ENCODE measurements around the gene MYORG. TPM values are rescaled to one million over a fixed set of nuclear protein-coding genes. Genes with fewer than 3 reads are reported as not detected.

The MYORG gene
- total and polyA plus RNA-seq, 9 of the 15 experiments (the other 6 are each of a cell fraction or from before 2014, with no cell fraction given) = 0.06 to 0.82 (median 0.18) TPM

DNA sequence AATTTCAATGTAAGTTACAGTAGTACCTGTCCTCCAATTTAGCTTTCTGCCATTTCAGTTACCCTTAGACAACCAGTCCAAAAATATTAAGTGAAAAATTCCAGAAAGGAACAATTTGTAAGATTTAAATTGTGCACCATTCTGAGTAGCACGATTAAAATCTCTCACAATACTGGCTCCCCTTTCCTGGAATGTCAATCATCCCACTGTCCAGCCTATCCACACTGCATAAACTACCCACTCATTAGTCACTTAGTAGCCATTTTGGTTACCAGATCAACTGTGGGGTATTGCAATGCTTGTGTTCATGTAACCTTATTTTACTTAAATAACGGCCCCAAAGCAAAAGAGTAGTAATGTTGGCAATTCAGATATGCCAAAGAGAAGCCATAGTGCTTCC lies 59.3 kb downstream of the MYORG start (continued):
- peak; percentile 91 for TF ChIP-seq PKNOX1 (IDR thresholded peaks at IDR 0.05)
- TF ChIP-seq GABPB2 (CRISPR knock-in tag; conservative IDR thresholded peaks at IDR 0.05) = no peak
- TF ChIP-seq, protein P1, sequence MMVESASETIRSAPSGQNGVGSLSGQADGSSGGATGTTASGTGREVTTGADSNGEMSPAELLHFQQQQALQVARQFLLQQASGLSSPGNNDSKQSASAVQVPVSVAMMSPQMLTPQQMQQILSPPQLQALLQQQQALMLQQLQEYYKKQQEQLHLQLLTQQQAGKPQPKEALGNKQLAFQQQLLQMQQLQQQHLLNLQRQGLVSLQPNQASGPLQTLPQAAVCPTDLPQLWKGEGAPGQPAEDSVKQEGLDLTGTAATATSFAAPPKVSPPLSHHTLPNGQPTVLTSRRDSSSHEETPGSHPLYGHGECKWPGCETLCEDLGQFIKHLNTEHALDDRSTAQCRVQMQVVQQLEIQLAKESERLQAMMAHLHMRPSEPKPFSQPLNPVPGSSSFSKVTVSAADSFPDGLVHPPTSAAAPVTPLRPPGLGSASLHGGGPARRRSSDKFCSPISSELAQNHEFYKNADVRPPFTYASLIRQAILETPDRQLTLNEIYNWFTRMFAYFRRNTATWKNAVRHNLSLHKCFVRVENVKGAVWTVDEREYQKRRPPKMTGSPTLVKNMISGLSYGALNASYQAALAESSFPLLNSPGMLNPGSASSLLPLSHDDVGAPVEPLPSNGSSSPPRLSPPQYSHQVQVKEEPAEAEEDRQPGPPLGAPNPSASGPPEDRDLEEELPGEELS (CRISPR knock-in tag; IDR thresholded peaks at IDR 0.05; ENCODE audit: borderline replicate concordance) = no peak
- TF ChIP-seq, protein P2, sequence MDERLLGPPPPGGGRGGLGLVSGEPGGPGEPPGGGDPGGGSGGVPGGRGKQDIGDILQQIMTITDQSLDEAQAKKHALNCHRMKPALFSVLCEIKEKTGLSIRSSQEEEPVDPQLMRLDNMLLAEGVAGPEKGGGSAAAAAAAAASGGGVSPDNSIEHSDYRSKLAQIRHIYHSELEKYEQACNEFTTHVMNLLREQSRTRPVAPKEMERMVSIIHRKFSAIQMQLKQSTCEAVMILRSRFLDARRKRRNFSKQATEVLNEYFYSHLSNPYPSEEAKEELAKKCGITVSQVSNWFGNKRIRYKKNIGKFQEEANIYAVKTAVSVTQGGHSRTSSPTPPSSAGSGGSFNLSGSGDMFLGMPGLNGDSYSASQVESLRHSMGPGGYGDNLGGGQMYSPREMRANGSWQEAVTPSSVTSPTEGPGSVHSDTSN (CRISPR knock-in tag; IDR thresholded peaks at IDR 0.05; ENCODE audit: low read depth) = no peak
- TF ChIP-seq, protein P2 (tag; conservative IDR thresholded peaks at IDR 0.05; ENCODE audit: low read depth) = peak; percentile 61

Small RNAs within 50 kb of the gene (small RNA-seq; reads per million reads assigned to genes)
- not detected for gene RF00019

Other genes starting within 250 kb of the MYORG start
Only the 7 nearest of the 9 such genes appear.
- 9.4 and 12.5 TPM in 2 replicates for gene UBAP1, start 197.9 kb downstream of the MYORG start, total RNA-seq (2014; rRNA removed)
- 14.9 and 15.0 TPM in 2 replicates for gene UBAP1, start 197.9 kb downstream of the MYORG start, total RNA-seq (2014; rRNA removed; fragmentation: Illumina TruSeq; extraction: Trizol)
- gene UBAP1, start 197.9 kb downstream of the MYORG start, total RNA-seq (2015; rRNA removed; fragmentation: Illumina TruSeq; extraction: Trizol) = 16.1 and 16.7 TPM in 2 replicates
- gene UBAP1, start 197.9 kb downstream of the MYORG start, total RNA-seq (2021) = 16.5 and 16.6 TPM in 2 replicates
- gene UBAP1, start 197.9 kb downstream of the MYORG start, polyA plus RNA-seq (2011; rRNA removed) = 33.4 and 33.7 TPM in 2 replicates
- gene UBAP1, start 197.9 kb downstream of the MYORG start, polyA plus RNA-seq (2014; fragmentation: Illumina TruSeq; extraction: Trizol) = 24.9 and 28.9 TPM in 2 replicates
- 1 to 10 TPM; 1.3 to 1.5 TPM for gene UBAP1, start 197.9 kb downstream of the MYORG start, polyA plus RNA-seq (2014; fragmentation: Nextera tagmentation; extraction: Ambion mirVana)
- gene UBAP1, start 197.9 kb downstream of the MYORG start, polyA plus RNA-seq (2014; rRNA removed) = 18.3 and 21.6 TPM in 2 replicates
- 3.6 and 4.6 TPM in 2 replicates for gene KIF24, start 47.6 kb downstream of the MYORG start, total RNA-seq (2014; rRNA removed)
- gene KIF24, start 47.6 kb downstream of the MYORG start, total RNA-seq (2014; rRNA removed; fragmentation: Illumina TruSeq; extraction: Trizol) = 4.7 TPM in 2 replicates
- gene KIF24, start 47.6 kb downstream of the MYORG start, total RNA-seq (2015; rRNA removed; fragmentation: Illumina TruSeq; extraction: Trizol) = 5.4 and 5.8 TPM in 2 replicates
- 4.7 and 5.0 TPM in 2 replicates for gene KIF24, start 47.6 kb downstream of the MYORG start, total RNA-seq (2021)
- 4.1 and 5.0 TPM in 2 replicates for gene KIF24, start 47.6 kb downstream of the MYORG start, polyA plus RNA-seq (2011; rRNA removed)
- 4.2 and 4.4 TPM in 2 replicates for gene KIF24, start 47.6 kb downstream of the MYORG start, polyA plus RNA-seq (2014; fragmentation: Illumina TruSeq; extraction: Trizol)
- under 1 TPM; 0.63 to 0.76 TPM for gene KIF24, start 47.6 kb downstream of the MYORG start, polyA plus RNA-seq (2014; fragmentation: Nextera tagmentation; extraction: Ambion mirVana)
- 3.3 and 3.6 TPM in 2 replicates for gene KIF24, start 47.6 kb downstream of the MYORG start, polyA plus RNA-seq (2014; rRNA removed)
- 11.5 and 14.1 TPM in 2 replicates for gene NUDT2, start 47.3 kb downstream of the MYORG start, total RNA-seq (2014; rRNA removed)
- gene NUDT2, start 47.3 kb downstream of the MYORG start, total RNA-seq (2014; rRNA removed; fragmentation: Illumina TruSeq; extraction: Trizol) = 19.0 and 23.9 TPM in 2 replicates
- gene NUDT2, start 47.3 kb downstream of the MYORG start, total RNA-seq (2015; rRNA removed; fragmentation: Illumina TruSeq; extraction: Trizol) = 15.4 and 16.7 TPM in 2 replicates
- gene NUDT2, start 47.3 kb downstream of the MYORG start, total RNA-seq (2021) = 13.1 and 15.2 TPM in 2 replicates
- gene NUDT2, start 47.3 kb downstream of the MYORG start, polyA plus RNA-seq (2011; rRNA removed) = 21.6 and 24.3 TPM in 2 replicates
- 14.4 and 18.5 TPM in 2 replicates for gene NUDT2, start 47.3 kb downstream of the MYORG start, polyA plus RNA-seq (2014; fragmentation: Illumina TruSeq; extraction: Trizol)
- 10 to 100 TPM; 26.9 to 28.1 TPM for gene NUDT2, start 47.3 kb downstream of the MYORG start, polyA plus RNA-seq (2014; fragmentation: Nextera tagmentation; extraction: Ambion mirVana)
- gene NUDT2, start 47.3 kb downstream of the MYORG start, polyA plus RNA-seq (2014; rRNA removed) = 19.4 and 19.9 TPM in 2 replicates
- 2.5 and 4.7 TPM in 2 replicates for gene FAM219A, start 81.7 kb upstream of the MYORG start, total RNA-seq (2014; rRNA removed)
- gene FAM219A, start 81.7 kb upstream of the MYORG start, total RNA-seq (2014; rRNA removed; fragmentation: Illumina TruSeq; extraction: Trizol) = 2.9 and 3.3 TPM in 2 replicates
- 2.9 and 3.4 TPM in 2 replicates for gene FAM219A, start 81.7 kb upstream of the MYORG start, total RNA-seq (2015; rRNA removed; fragmentation: Illumina TruSeq; extraction: Trizol)
- gene FAM219A, start 81.7 kb upstream of the MYORG start, total RNA-seq (2021) = 8.4 and 8.6 TPM in 2 replicates
- 2.7 and 4.3 TPM in 2 replicates for gene FAM219A, start 81.7 kb upstream of the MYORG start, polyA plus RNA-seq (2011; rRNA removed)
- gene FAM219A, start 81.7 kb upstream of the MYORG start, polyA plus RNA-seq (2014; fragmentation: Illumina TruSeq; extraction: Trizol) = 4.5 and 4.8 TPM in 2 replicates
- under 1 TPM; 0.63 to 0.71 TPM for gene FAM219A, start 81.7 kb upstream of the MYORG start, polyA plus RNA-seq (2014; fragmentation: Nextera tagmentation; extraction: Ambion mirVana)
- 5.4 and 6.1 TPM in 2 replicates for gene FAM219A, start 81.7 kb upstream of the MYORG start, polyA plus RNA-seq (2014; rRNA removed)
- not detected in 2 replicates for gene DNAI1, start 81.9 kb upstream of the MYORG start, total RNA-seq (2014; rRNA removed)
- not detected in 2 replicates for gene DNAI1, start 81.9 kb upstream of the MYORG start, total RNA-seq (2014; rRNA removed; fragmentation: Illumina TruSeq; extraction: Trizol)
- gene DNAI1, start 81.9 kb upstream of the MYORG start, total RNA-seq (2015; rRNA removed; fragmentation: Illumina TruSeq; extraction: Trizol) = not detected in 2 replicates
- gene DNAI1, start 81.9 kb upstream of the MYORG start, total RNA-seq (2021) = not detected in 2 replicates
- gene DNAI1, start 81.9 kb upstream of the MYORG start, polyA plus RNA-seq (2011; rRNA removed) = 0.03 and 0.04 TPM in 2 replicates
- gene DNAI1, start 81.9 kb upstream of the MYORG start, polyA plus RNA-seq (2014; fragmentation: Illumina TruSeq; extraction: Trizol) = not detected in 2 replicates
- under 1 TPM in 1 of 2 experiments, not detected in 1; 0.01 TPM for gene DNAI1, start 81.9 kb upstream of the MYORG start, polyA plus RNA-seq (2014; fragmentation: Nextera tagmentation; extraction: Ambion mirVana)
- 0.17 TPM in 1 of 2 replicates, not detected in the other for gene DNAI1, start 81.9 kb upstream of the MYORG start, polyA plus RNA-seq (2014; rRNA removed)
- gene ENHO, start 146.1 kb upstream of the MYORG start, total RNA-seq (2014; rRNA removed) = 0.12 TPM in 1 of 2 replicates, not detected in the other
- gene ENHO, start 146.1 kb upstream of the MYORG start, total RNA-seq (2014; rRNA removed; fragmentation: Illumina TruSeq; extraction: Trizol) = not detected in 2 replicates
- not detected in 2 replicates for gene ENHO, start 146.1 kb upstream of the MYORG start, total RNA-seq (2015; rRNA removed; fragmentation: Illumina TruSeq; extraction: Trizol)
- gene ENHO, start 146.1 kb upstream of the MYORG start, total RNA-seq (2021) = 0.24 TPM in 1 of 2 replicates, not detected in the other
- gene ENHO, start 146.1 kb upstream of the MYORG start, polyA plus RNA-seq (2011; rRNA removed) = not detected in 2 replicates
- not detected in 2 replicates for gene ENHO, start 146.1 kb upstream of the MYORG start, polyA plus RNA-seq (2014; fragmentation: Illumina TruSeq; extraction: Trizol)
- not detected for gene ENHO, start 146.1 kb upstream of the MYORG start, polyA plus RNA-seq (2014; fragmentation: Nextera tagmentation; extraction: Ambion mirVana)
- not detected in 2 replicates for gene ENHO, start 146.1 kb upstream of the MYORG start, polyA plus RNA-seq (2014; rRNA removed)
- not detected in 2 replicates for gene CNTFR, start 212.8 kb upstream of the MYORG start, total RNA-seq (2014; rRNA removed)
- not detected in 2 replicates for gene CNTFR, start 212.8 kb upstream of the MYORG start, total RNA-seq (2014; rRNA removed; fragmentation: Illumina TruSeq; extraction: Trizol)
- not detected in 2 replicates for gene CNTFR, start 212.8 kb upstream of the MYORG start, total RNA-seq (2015; rRNA removed; fragmentation: Illumina TruSeq; extraction: Trizol)
- not detected in 2 replicates for gene CNTFR, start 212.8 kb upstream of the MYORG start, total RNA-seq (2021)
- not detected in 2 replicates for gene CNTFR, start 212.8 kb upstream of the MYORG start, polyA plus RNA-seq (2011; rRNA removed)
- not detected in 2 replicates for gene CNTFR, start 212.8 kb upstream of the MYORG start, polyA plus RNA-seq (2014; fragmentation: Illumina TruSeq; extraction: Trizol)
- gene CNTFR, start 212.8 kb upstream of the MYORG start, polyA plus RNA-seq (2014; fragmentation: Nextera tagmentation; extraction: Ambion mirVana) = not detected
- not detected in 2 replicates for gene CNTFR, start 212.8 kb upstream of the MYORG start, polyA plus RNA-seq (2014; rRNA removed)

All from K562 (cell line).